K562 (cell line): Measurements from ENCODE around the gene POLR1H. TPM values are rescaled to one million over a fixed set of nuclear protein-coding genes. Genes with fewer than 3 reads are reported as not detected.

ENCODE experiments used
- ATAC-seq: fragments of 200-7000 bp; cut with Tn5 transposase; 3 replicates; pipeline ENCODE4 v1.9.1; 2020; ENCODE audit warnings: moderate library complexity
- BruUV-seq: library from RNA; stranded (reverse); fragments of 400-500 nt; replicated peaks from 2 replicates; lab custom pipeline; 2021; lab: Mats Ljungman, UMichigan
- CTCF ChIA-PET: fragments of 300-600 bp; formaldehyde crosslinking; extraction: SDS; loops from one replicate; lab custom pipeline; 2021; ENCODE audit warnings: low intra/inter-chr PET ratio; lab: Yijun Ruan, JAX
- POLR2A ChIA-PET: fragments of 300-600, 350-650 bp; sonication (Branson Sonifier 250); formaldehyde crosslinking; extraction: SDS; loops from one replicate; lab custom pipeline; 2021; ENCODE audit warnings: antibody characterized with exemption, inconsistent platforms; lab: Yijun Ruan, JAX
- DNase-seq, 4 experiments: peaks; one replicate each; pipeline versions ENCODE4 v3.0.0 to v3.0.0-alpha.2; 2011 to 2018; ENCODE audit warnings: low spot score in 3 of 4, mixed read lengths in 3 of 4; ENCODE audit errors: extremely low read depth in 1 of 4
- FAIRE-seq: peaks from 2 replicates; lab custom pipeline; 2011; peaks lifted over from hg19 to GRCh38; lab: Jason Lieb, UNC
- H2AFZ ChIP-seq: 2 replicates; pipeline ENCODE4 v1.6.0; 2011; ENCODE audit warnings: low read depth, low read length, control low read depth, inconsistent platforms
- H3K27ac ChIP-seq: fragments of 200-600 bp; 3 replicates; pipeline ENCODE4 v1.8.0; 2011; ENCODE audit warnings: low read depth, mild to moderate bottlenecking, control low read depth, inconsistent platforms, low read length, moderate library complexity, mixed read lengths; ENCODE audit errors: extremely low read depth
- H3K27me3 ChIP-seq, 2 experiments: fragments of 300-600 bp in 1 of 2; 2 replicates in 1 of 2; 3 replicates in 1 of 2; pipeline versions ENCODE4 v1.6.0 to v1.8.0; 2011; ENCODE audit warnings: inconsistent platforms in 2 of 2, low read length in 2 of 2, mild to moderate bottlenecking in 1 of 2, mixed read lengths in 1 of 2, moderate library complexity in 1 of 2; ENCODE audit not compliant: control insufficient read depth in 2 of 2, insufficient read depth in 2 of 2
- H3K36me3 ChIP-seq: fragments of 300-600 bp; 3 replicates; pipeline ENCODE4 v1.8.0; 2011; ENCODE audit warnings: mild to moderate bottlenecking, low read length, inconsistent platforms; ENCODE audit not compliant: control insufficient read depth, insufficient read depth
- H3K4me1 ChIP-seq, 2 experiments: fragments of 200-600 bp in 1 of 2; replicated peaks in 1 of 2; 2 replicates in 1 of 2; 3 replicates in 1 of 2; pipeline versions ENCODE4 v1.5.1 to v1.8.0; 2011; ENCODE audit warnings: inconsistent platforms in 2 of 2, low read length in 2 of 2, mild to moderate bottlenecking in 1 of 2, mixed read lengths in 1 of 2, moderate library complexity in 1 of 2; ENCODE audit not compliant: control insufficient read depth in 2 of 2, insufficient read depth in 2 of 2
- H3K4me2 ChIP-seq: 2 replicates; pipeline ENCODE4 v1.6.1; 2011; ENCODE audit warnings: low read length, control low read depth, inconsistent platforms, mixed read lengths; ENCODE audit not compliant: insufficient read depth
- H3K4me3 ChIP-seq: fragments of 200-600 bp; sonication (generic), shearing (Covaris generic); 2 replicates; pipeline ENCODE4 v1.5.1; 2016; ENCODE audit warnings: control low read depth, inconsistent platforms
- H3K79me2 ChIP-seq: fragments of 200-600 bp; 3 replicates; pipeline ENCODE4 v1.8.0; 2011; ENCODE audit warnings: low read length, inconsistent platforms; ENCODE audit not compliant: control insufficient read depth, insufficient read depth
- H3K9ac ChIP-seq, 2 experiments: 2 replicates each; pipeline versions ENCODE4 v1.6.0 to v1.6.1; 2011; ENCODE audit warnings: low read depth in 2 of 2, low read length in 2 of 2, control low read depth in 1 of 2, inconsistent platforms in 1 of 2, mild to moderate bottlenecking in 1 of 2, mixed read lengths in 1 of 2; ENCODE audit not compliant: insufficient read depth in 1 of 2
- H3K9me1 ChIP-seq: one replicate; pipeline ENCODE4 v1.6.0; 2011; ENCODE audit warnings: inconsistent platforms, mild to moderate bottlenecking, low read length, moderate library complexity; ENCODE audit not compliant: control insufficient read depth, insufficient read depth
- H3K9me3 ChIP-seq: replicated peaks from 2 replicates; pipeline ENCODE4 v1.5.1; 2011; ENCODE audit warnings: low read depth, low read length, inconsistent platforms; ENCODE audit not compliant: control insufficient read depth, insufficient read depth
- H4K20me1 ChIP-seq: replicated peaks from 2 replicates; pipeline ENCODE4 v1.6.1; 2011; ENCODE audit warnings: low read length, inconsistent platforms, mixed read lengths; ENCODE audit not compliant: control insufficient read depth, insufficient read depth
- CEBPG ChIP-seq, 3 experiments: fragments of 200-800 bp in 1 of 3; sonication (Bioruptor generic) in 1 of 3; sonication (generic) in 1 of 3; formaldehyde crosslinking in 1 of 3; IDR thresholded peaks in 2 of 3; conservative IDR thresholded peaks in 1 of 3; 2 replicates each; pipeline versions ENCODE4 v1.6.1 to v1.8.0; 2016 to 2022; ENCODE audit warnings: missing compliant biosample characterization in 2 of 3, missing genetic modification characterization in 2 of 3, mild to moderate bottlenecking in 1 of 3, missing genetic modification reagents in 1 of 3
- NCOA2 ChIP-seq, 2 experiments: fragments of 450-650 bp; IDR thresholded peaks; 2 replicates each; pipeline ENCODE4 v1.6.1; 2018; ENCODE audit warnings: mild to moderate bottlenecking in 2 of 2, moderate library complexity in 1 of 2; ENCODE audit not compliant: partially characterized antibody in 2 of 2
- NELFE ChIP-seq: IDR thresholded peaks from 2 replicates; pipeline ENCODE4 v1.6.1; 2011; ENCODE audit warnings: mild to moderate bottlenecking; ENCODE audit not compliant: insufficient read depth, insufficient read length
- RAD21 ChIP-seq, 2 experiments: fragments of 250-450 bp in 1 of 2; fragments of 450-650 bp in 1 of 2; sonication (Bioruptor Pico) in 1 of 2; formaldehyde crosslinking in 1 of 2; IDR thresholded peaks in 1 of 2; conservative IDR thresholded peaks in 1 of 2; 2 replicates each; pipeline versions ENCODE4 v1.4.0 to v1.8.0; 2020 to 2022; ENCODE audit warnings: mild to moderate bottlenecking in 2 of 2, moderate library complexity in 1 of 2
- RNF2 ChIP-seq: sonication (generic); IDR thresholded peaks from 2 replicates; pipeline ENCODE4 v1.6.1; 2016
- WGBS: fragments of 100-300 bp; shearing (Covaris generic); methylation state at CpG from one replicate; pipeline ENCODE4 v1.1.6; 2016; ENCODE audit warnings: low coverage, mixed read lengths; ENCODE audit not compliant: insufficient coverage; ENCODE audit errors: missing lambda C conversion rate; 5-methylcytosine and 5-hydroxymethylcytosine counted together
- in situ Hi-C: fragments of 300-500 bp; cut with MboI; formaldehyde crosslinking; loops from 4 replicates; pipeline ENCODE4 v1.15.0; 2018; ENCODE audit warnings: inconsistent platforms, mixed read lengths
- intact Hi-C: fragments of 100-400 bp; cut with micrococcal nuclease; formaldehyde crosslinking; loops from 2 replicates; pipeline ENCODE4 v1.14.2; 2022
- polyA plus RNA-seq, 8 experiments: library from polyadenylated mRNA; depleted of rRNA in 4 of 8; stranded (reverse) in 5 of 8; unstranded in 3 of 8; fragments of >200 nt; fragmentation: Nextera tagmentation in 2 of 8; fragmentation: Illumina TruSeq in 1 of 8; extraction: Ambion mirVana in 2 of 8; extraction: Trizol in 1 of 8; gene quantifications; 2 replicates each; pipeline versions ENCODE4 v1.2.1 to v1.2.3, GENCODE V29; 2011 to 2014; ENCODE audit warnings: inconsistent platforms in 1 of 8, missing spikeins in 1 of 8
- total RNA-seq, 7 experiments: library from RNA; depleted of rRNA in 6 of 7; stranded (reverse); fragments of >200 nt in 6 of 7; fragmentation: Illumina TruSeq in 2 of 7; extraction: Trizol in 2 of 7; gene quantifications; 2 replicates each; pipeline versions ENCODE4 v1.2.1 to v1.2.3, GENCODE V29; 2011 to 2021; ENCODE audit warnings: low replicate concordance in 1 of 7
- TF ChIP-seq, protein P1 (sequence below): fragments of 450-650 bp; IDR thresholded peaks from 2 replicates; pipeline ENCODE4 v1.6.1; 2016
- TF ChIP-seq, protein P2 (sequence below): IDR thresholded peaks from 2 replicates; pipeline ENCODE4 v1.6.1; 2011; ENCODE audit warnings: borderline replicate concordance, low read depth, mild to moderate bottlenecking, moderate library complexity, low read length; ENCODE audit not compliant: insufficient read depth, poor library complexity, severe bottlenecking
- TF ChIP-seq, protein P3 (sequence below), 3 experiments: IDR thresholded peaks in 2 of 3; conservative IDR thresholded peaks in 1 of 3; 2 replicates each; pipeline ENCODE4 v1.5.1; 2011 to 2012; ENCODE audit warnings: low read length in 3 of 3, mild to moderate bottlenecking in 3 of 3, control low read depth in 2 of 3, improper control_type of control experiment in 1 of 3, inconsistent platforms in 1 of 3, low read depth in 1 of 3, mixed read lengths in 1 of 3, moderate library complexity in 1 of 3; ENCODE audit not compliant: insufficient read depth in 2 of 3

Gene POLR1H
- total and polyA plus RNA-seq, 9 of the 15 experiments (the other 6 are each of a cell fraction or from before 2014, with no cell fraction given) = 92.2 to 333 (median 143) TPM

GRCh38 chr6:30037182-30037788, 23.8 kb upstream of the POLR1H start:
- H3K9ac ChIP-seq = no peak overlapping the region
- H3K36me3 ChIP-seq = peaks cover 5% of the 10 kb centered on the region; the same call in 2 of the 3 replicates
- H3K9me1 ChIP-seq = no peaks in the 10 kb centered on the region
- in situ Hi-C loops = no loop called here
- DNase-seq = peak; percentile 20 to 50 (median 44)
- H3K27me3 ChIP-seq = no peaks in the 10 kb centered on the region
- TF ChIP-seq RNF2 (no peak), CEBPG (CRISPR knock-in tag; IDR thresholded peaks at IDR 0.05) (no peak), CEBPG (tag; conservative IDR thresholded peaks at IDR 0.05 in 1 of 2, IDR thresholded peaks at IDR 0.05 in 1 of 2) (peak in 1 of 2 experiments; percentile 24; a peak in 1 of 4 replicates), NELFE (no peak), RAD21 (CRISPR knock-in tag; conservative IDR thresholded peaks at IDR 0.05 in 1 of 2, IDR thresholded peaks at IDR 0.05 in 1 of 2) (peak in 1 of 2 experiments; percentile 43; a peak in 1 of 4 replicates), NCOA2 (IDR thresholded peaks at IDR 0.05; ENCODE audit: partially characterized antibody in 2 of 2) (peak in 1 of 2 experiments; percentile 19)
- TF ChIP-seq, protein P1, sequence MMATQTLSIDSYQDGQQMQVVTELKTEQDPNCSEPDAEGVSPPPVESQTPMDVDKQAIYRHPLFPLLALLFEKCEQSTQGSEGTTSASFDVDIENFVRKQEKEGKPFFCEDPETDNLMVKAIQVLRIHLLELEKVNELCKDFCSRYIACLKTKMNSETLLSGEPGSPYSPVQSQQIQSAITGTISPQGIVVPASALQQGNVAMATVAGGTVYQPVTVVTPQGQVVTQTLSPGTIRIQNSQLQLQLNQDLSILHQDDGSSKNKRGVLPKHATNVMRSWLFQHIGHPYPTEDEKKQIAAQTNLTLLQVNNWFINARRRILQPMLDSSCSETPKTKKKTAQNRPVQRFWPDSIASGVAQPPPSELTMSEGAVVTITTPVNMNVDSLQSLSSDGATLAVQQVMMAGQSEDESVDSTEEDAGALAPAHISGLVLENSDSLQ = peak; percentile 69
- TF ChIP-seq, protein P2, sequence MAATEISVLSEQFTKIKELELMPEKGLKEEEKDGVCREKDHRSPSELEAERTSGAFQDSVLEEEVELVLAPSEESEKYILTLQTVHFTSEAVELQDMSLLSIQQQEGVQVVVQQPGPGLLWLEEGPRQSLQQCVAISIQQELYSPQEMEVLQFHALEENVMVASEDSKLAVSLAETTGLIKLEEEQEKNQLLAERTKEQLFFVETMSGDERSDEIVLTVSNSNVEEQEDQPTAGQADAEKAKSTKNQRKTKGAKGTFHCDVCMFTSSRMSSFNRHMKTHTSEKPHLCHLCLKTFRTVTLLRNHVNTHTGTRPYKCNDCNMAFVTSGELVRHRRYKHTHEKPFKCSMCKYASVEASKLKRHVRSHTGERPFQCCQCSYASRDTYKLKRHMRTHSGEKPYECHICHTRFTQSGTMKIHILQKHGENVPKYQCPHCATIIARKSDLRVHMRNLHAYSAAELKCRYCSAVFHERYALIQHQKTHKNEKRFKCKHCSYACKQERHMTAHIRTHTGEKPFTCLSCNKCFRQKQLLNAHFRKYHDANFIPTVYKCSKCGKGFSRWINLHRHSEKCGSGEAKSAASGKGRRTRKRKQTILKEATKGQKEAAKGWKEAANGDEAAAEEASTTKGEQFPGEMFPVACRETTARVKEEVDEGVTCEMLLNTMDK = peak; percentile 35
- TF ChIP-seq, protein P3, sequence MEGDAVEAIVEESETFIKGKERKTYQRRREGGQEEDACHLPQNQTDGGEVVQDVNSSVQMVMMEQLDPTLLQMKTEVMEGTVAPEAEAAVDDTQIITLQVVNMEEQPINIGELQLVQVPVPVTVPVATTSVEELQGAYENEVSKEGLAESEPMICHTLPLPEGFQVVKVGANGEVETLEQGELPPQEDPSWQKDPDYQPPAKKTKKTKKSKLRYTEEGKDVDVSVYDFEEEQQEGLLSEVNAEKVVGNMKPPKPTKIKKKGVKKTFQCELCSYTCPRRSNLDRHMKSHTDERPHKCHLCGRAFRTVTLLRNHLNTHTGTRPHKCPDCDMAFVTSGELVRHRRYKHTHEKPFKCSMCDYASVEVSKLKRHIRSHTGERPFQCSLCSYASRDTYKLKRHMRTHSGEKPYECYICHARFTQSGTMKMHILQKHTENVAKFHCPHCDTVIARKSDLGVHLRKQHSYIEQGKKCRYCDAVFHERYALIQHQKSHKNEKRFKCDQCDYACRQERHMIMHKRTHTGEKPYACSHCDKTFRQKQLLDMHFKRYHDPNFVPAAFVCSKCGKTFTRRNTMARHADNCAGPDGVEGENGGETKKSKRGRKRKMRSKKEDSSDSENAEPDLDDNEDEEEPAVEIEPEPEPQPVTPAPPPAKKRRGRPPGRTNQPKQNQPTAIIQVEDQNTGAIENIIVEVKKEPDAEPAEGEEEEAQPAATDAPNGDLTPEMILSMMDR (IDR thresholded peaks at IDR 0.05 in 2 of 3, conservative IDR thresholded peaks at IDR 0.05 in 1 of 3; ENCODE audit: insufficient read depth in 2 of 3, low read depth in 1 of 3, low read length in 3 of 3) = peak; percentile 55 to 62 (median 61)
- TF ChIP-seq, all 486 proteins: peak for 6
- H2AFZ ChIP-seq = no peak overlapping the region; the same call in 1 of the 2 replicates
- H3K4me3 ChIP-seq = no peak overlapping the region
- intact Hi-C loops = no loop called here
- no peaks in the 10 kb centered on the region for H3K4me1 ChIP-seq
- no peak overlapping the region for H3K4me2 ChIP-seq
- POLR2A ChIA-PET = interaction anchor here (0.8 to 1.5 kb wide), 3 partner anchors 14 to 173 kb away, joined by 3 to 4 read pairs (median 3); partner anchors contain the start of gene POLR1H
- 33% methylated on average over 4 of the region's 4 CpGs for WGBS
- no TSS peak for BruUV-seq
- peak; percentile 72 for FAIRE-seq
- ATAC-seq = peak; percentile 89
- H3K27ac ChIP-seq = no peak overlapping the region
- H3K9me3 ChIP-seq = no peaks in the 10 kb centered on the region
- no peaks in the 10 kb centered on the region for H3K79me2 ChIP-seq
- H4K20me1 ChIP-seq = no peaks in the 10 kb centered on the region
- CTCF ChIA-PET = interaction anchor here (0.6 kb wide), 1 partner anchor 12 kb away, joined by 3 read pairs; no protein-coding TSS in a partner anchor
